LNCAP (cell line): ENCODE results near the gene C2CD4A.

Experiments
- TF ChIP-seq, protein P1 (sequence below): fragments of 450-650 bp; IDR thresholded peaks from 2 replicates; pipeline ENCODE4 v1.5.1; 2017; ENCODE audit warnings: mild to moderate bottlenecking

C2CD4A gene

DNA sequence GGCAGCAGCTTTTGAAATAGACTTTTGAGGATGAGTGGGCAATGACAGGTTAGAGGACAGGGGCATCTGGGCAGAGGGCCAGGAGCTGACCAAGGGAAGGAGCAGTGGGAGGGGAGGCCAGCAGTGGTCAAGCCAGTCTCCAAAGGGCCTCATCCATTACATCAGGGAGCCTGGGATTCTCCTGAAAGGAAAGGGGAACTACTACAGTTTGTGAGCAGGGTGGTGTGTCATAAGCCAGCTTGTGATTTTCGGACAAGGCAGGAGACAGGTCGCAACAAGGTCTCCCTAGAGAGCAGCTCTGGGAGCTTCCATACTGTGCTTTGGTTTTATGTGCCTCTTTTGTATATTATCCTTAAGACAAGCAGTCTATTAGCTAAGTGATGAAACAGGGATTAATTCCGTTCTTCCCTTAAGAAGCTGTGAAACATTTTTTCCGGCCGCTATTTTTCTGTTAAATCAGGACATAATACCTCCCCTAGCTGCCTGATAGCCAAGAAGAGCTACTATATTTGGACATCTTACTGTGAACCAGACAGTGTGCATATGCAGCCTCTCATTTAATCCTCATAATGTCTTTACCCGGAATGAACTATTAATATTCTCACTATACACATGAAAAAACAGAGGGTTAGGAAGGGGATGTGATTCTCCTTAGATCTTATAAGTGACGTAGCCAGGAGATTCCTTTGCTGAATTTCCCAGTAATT is 51.9 kb downstream of the C2CD4A start:
- TF ChIP-seq, protein P1, sequence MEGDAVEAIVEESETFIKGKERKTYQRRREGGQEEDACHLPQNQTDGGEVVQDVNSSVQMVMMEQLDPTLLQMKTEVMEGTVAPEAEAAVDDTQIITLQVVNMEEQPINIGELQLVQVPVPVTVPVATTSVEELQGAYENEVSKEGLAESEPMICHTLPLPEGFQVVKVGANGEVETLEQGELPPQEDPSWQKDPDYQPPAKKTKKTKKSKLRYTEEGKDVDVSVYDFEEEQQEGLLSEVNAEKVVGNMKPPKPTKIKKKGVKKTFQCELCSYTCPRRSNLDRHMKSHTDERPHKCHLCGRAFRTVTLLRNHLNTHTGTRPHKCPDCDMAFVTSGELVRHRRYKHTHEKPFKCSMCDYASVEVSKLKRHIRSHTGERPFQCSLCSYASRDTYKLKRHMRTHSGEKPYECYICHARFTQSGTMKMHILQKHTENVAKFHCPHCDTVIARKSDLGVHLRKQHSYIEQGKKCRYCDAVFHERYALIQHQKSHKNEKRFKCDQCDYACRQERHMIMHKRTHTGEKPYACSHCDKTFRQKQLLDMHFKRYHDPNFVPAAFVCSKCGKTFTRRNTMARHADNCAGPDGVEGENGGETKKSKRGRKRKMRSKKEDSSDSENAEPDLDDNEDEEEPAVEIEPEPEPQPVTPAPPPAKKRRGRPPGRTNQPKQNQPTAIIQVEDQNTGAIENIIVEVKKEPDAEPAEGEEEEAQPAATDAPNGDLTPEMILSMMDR, result no peak

DNA sequence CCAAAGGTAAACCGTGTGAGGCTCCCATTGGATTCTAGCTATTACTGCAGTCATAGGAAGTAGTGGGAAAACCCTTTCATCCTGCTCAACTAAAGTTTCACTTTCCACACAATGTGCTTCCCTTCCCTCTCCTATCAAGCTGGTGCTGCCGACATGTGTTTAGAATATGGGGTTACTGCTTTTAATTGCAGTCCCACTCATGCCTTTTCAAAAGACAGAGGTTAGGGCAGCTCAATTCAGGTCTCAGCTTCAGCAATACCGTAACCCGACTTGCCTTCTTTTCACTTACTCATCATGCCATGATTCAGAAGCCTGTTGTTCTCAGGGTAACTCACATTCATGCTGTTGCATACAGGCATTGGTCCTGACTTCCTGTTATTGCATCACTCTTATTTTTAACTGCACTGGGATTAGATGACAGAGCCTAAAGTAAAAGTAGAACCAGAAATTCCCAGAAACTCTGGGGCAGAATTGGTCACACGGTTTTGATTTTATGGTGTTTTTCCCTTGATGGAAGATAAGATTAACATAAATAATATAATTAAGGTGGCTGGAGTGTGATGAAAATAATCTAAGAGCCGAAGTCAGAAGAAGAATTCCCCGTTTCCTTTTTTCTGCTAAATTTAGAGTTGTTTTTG is 52.6 kb downstream of the C2CD4A start:
- TF ChIP-seq, protein P1, result no peak

DNA sequence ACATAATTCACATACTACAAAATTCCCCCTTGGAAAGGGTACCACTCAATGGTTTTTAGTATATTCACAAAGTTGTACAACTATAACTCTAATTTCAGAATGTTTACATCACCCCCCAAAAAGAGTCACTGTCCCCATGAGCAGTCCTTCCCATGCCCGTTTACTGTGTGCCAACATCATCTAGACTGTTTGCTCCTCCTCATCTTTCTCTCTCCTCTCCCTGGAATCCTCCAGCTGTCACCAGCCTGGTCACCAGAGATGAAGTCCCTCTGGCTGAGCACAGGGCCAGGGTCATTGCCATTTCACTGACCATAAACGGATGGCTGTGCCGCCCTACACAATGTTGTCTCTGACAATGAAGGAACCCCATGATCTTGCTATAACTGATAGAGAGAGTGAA is 53.1 kb downstream of the C2CD4A start:
- TF ChIP-seq, protein P1, result no peak
